ENCODE measurements around the gene EFNA4.
A peak's percentile ranks its signal among the peaks of the same experiment; 100 is the strongest.

GRCh38 chr1:155093911-155094621 lies 30.5 kb downstream of the EFNA4 start:
- TF ChIP-seq POLR2A (IDR thresholded peaks at IDR 0.05) (no peak), CTCF (IDR thresholded peaks at IDR 0.05) (peak in 1 of 2 donors; percentile 23), POLR2AphosphoS5 (IDR thresholded peaks at IDR 0.05) (no peak)

Data from suprapubic skin (tissue), 4 donors.